Measurements from ENCODE around the gene WHRN.

DNA sequence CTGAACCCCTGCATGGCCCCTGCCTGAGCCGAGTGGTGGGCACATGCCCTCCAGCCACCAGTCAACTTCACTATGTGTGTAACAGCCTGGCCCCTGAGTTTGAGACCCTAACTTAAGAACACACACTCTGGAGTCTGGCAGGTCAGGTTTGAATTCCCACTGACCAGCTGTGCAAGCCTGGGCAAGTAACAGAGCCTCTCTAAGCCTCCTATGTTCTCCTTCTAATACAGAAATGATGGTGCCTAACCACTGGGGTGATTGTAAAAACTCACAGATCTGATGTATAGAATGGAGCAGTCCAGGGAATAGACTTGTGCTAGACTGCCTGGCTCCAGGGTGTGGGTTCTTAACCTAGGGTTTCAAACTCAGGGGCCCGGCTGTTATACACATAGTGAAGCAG, 100.7 kb downstream of the WHRN start:
- TF ChIP-seq EZH2 (IDR thresholded peaks at IDR 0.05; ENCODE audit: borderline replicate concordance, low read depth, low read length) (no peak), EP300 (IDR thresholded peaks at IDR 0.05; ENCODE audit: low read length) (no peak), POLR2AphosphoS2 (IDR thresholded peaks at IDR 0.05; ENCODE audit: low read length) (no peak), ZNF134 (CRISPR knock-in tag; conservative IDR thresholded peaks at IDR 0.05) (no peak), GATAD2A (IDR thresholded peaks at IDR 0.05) (no peak), FOS (IDR thresholded peaks at IDR 0.05; ENCODE audit: extremely low read depth, insufficient read length) (no peak), CBFB (CRISPR knock-in tag; IDR thresholded peaks at IDR 0.05) (no peak), ZNF133 (CRISPR knock-in tag; IDR thresholded peaks at IDR 0.05) (no peak), NR1H2 (CRISPR knock-in tag; IDR thresholded peaks at IDR 0.05) (no peak), POLR2A (conservative IDR thresholded peaks at IDR 0.05) (no peak)
- TF ChIP-seq, protein P1, sequence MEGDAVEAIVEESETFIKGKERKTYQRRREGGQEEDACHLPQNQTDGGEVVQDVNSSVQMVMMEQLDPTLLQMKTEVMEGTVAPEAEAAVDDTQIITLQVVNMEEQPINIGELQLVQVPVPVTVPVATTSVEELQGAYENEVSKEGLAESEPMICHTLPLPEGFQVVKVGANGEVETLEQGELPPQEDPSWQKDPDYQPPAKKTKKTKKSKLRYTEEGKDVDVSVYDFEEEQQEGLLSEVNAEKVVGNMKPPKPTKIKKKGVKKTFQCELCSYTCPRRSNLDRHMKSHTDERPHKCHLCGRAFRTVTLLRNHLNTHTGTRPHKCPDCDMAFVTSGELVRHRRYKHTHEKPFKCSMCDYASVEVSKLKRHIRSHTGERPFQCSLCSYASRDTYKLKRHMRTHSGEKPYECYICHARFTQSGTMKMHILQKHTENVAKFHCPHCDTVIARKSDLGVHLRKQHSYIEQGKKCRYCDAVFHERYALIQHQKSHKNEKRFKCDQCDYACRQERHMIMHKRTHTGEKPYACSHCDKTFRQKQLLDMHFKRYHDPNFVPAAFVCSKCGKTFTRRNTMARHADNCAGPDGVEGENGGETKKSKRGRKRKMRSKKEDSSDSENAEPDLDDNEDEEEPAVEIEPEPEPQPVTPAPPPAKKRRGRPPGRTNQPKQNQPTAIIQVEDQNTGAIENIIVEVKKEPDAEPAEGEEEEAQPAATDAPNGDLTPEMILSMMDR (IDR thresholded peaks at IDR 0.05 in 2 of 3, conservative IDR thresholded peaks at IDR 0.05 in 1 of 3; ENCODE audit: insufficient read depth in 2 of 3, low read depth in 1 of 3, low read length in 3 of 3), result no peak
- TF ChIP-seq, protein P2, sequence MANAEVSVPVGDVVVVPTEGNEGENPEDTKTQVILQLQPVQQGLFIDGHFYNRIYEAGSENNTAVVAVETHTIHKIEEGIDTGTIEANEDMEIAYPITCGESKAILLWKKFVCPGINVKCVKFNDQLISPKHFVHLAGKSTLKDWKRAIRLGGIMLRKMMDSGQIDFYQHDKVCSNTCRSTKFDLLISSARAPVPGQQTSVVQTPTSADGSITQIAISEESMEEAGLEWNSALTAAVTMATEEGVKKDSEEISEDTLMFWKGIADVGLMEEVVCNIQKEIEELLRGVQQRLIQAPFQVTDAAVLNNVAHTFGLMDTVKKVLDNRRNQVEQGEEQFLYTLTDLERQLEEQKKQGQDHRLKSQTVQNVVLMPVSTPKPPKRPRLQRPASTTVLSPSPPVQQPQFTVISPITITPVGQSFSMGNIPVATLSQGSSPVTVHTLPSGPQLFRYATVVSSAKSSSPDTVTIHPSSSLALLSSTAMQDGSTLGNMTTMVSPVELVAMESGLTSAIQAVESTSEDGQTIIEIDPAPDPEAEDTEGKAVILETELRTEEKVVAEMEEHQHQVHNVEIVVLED (CRISPR knock-in tag; IDR thresholded peaks at IDR 0.05), result no peak

All from K562 (cell line).